CD4-positive, alpha-beta T cell treated with Interleukin-15 for 1 hour (primary cell): ENCODE data around the gene PPP1R17.

ENCODE experiments used
- DNase-seq: peaks from one replicate; pipeline ENCODE4 v3.0.0-alpha.2; 2020

PPP1R17 gene

GRCh38 chr7:31702354-31702753 is 15.3 kb downstream of the PPP1R17 start:
- no peak for DNase-seq

- no peak for DNase-seq
Measured at GRCh38 chr7:31705377-31705776, 18.4 kb downstream of the PPP1R17 start.

GRCh38 chr7:31707089-31707488 is 20.1 kb downstream of the PPP1R17 start:
- no peak for DNase-seq

- no peak for DNase-seq
Measured at GRCh38 chr7:31710171-31710570, 23.2 kb downstream of the PPP1R17 start.

GRCh38 chr7:31716355-31716754 is 29.3 kb downstream of the PPP1R17 start:
- DNase-seq = no peak

- no peak for DNase-seq
Measured at GRCh38 chr7:31720366-31720765, 33.4 kb downstream of the PPP1R17 start.

GRCh38 chr7:31724696-31725095 is 37.7 kb downstream of the PPP1R17 start:
- no peak for DNase-seq

- no peak for DNase-seq
Measured at GRCh38 chr7:31729195-31729804, 42.3 kb downstream of the PPP1R17 start.

GRCh38 chr7:31734456-31734855 is 47.4 kb downstream of the PPP1R17 start:
- no peak for DNase-seq

- DNase-seq = peak; percentile 37
Measured at GRCh38 chr7:31735991-31736982, 49.3 kb downstream of the PPP1R17 start.

- no peak for DNase-seq
Measured at GRCh38 chr7:31741852-31742251, 54.8 kb downstream of the PPP1R17 start.

GRCh38 chr7:31744294-31744874 is 57.4 kb downstream of the PPP1R17 start:
- peak; percentile 26 for DNase-seq

- DNase-seq = no peak
Measured at GRCh38 chr7:31747553-31747952, 60.5 kb downstream of the PPP1R17 start.

GRCh38 chr7:31748084-31748483 is 61.1 kb downstream of the PPP1R17 start:
- no peak for DNase-seq

- no peak for DNase-seq
Measured at GRCh38 chr7:31751726-31752125, 64.7 kb downstream of the PPP1R17 start.
